Testis (tissue), 2 donors: ENCODE results near the gene IMPG1.

Experiments used
- CTCF ChIP-seq, 3 experiments: fragments of 450-650 bp in 2 of 3; fragments of 200-600 bp in 1 of 3; sonication (generic) in 1 of 3; IDR thresholded peaks; one replicate each; pipeline ENCODE4 v1.5.1; 2016 to 2019; ENCODE audit warnings: antibody characterized with exemption in 3 of 3, mild to moderate bottlenecking in 2 of 3, moderate library complexity in 1 of 3
- POLR2A ChIP-seq: fragments of 450-650 bp; IDR thresholded peaks from one replicate; pipeline ENCODE4 v1.6.1; 2017; ENCODE audit warnings: antibody characterized with exemption, mild to moderate bottlenecking, moderate library complexity

GRCh38 chr6:75926293-75927168, 145.9 kb downstream of the IMPG1 start:
- TF ChIP-seq CTCF (IDR thresholded peaks at IDR 0.05) (no peak), POLR2A (no peak)
